AG09319 (cell line): ENCODE measurements around the gene SLC29A1.
"Not testable (repeated sequence)": the region's sequence is repeated elsewhere in the genome, so short reads cannot be mapped to it uniquely, and the experiment has no call there.

Source experiments
- DNase-seq: peaks from one replicate; pipeline ENCODE4 v3.0.0-alpha.2; 2010; ENCODE audit warnings: low read depth; ENCODE audit errors: extremely low read depth
- CTCF ChIP-seq: IDR thresholded peaks from 2 replicates; pipeline ENCODE4 v1.5.1; 2011; ENCODE audit warnings: low read depth, mild to moderate bottlenecking, inconsistent platforms, low read length, moderate library complexity

Gene SLC29A1

GRCh38 chr6:44186635-44187025 lies 36.8 kb upstream of the SLC29A1 start:
- no peak for TF ChIP-seq CTCF
- DNase-seq, result no peak

GRCh38 chr6:44188819-44189218 lies 34.6 kb upstream of the SLC29A1 start:
- DNase-seq, result no peak
- no peak for TF ChIP-seq CTCF

- no peak for TF ChIP-seq CTCF
- no peak for DNase-seq
Measured at GRCh38 chr6:44189257-44189656, 34.1 kb upstream of the SLC29A1 start.

- no peak for TF ChIP-seq CTCF
- DNase-seq, result no peak
Measured at GRCh38 chr6:44190715-44191114, 32.7 kb upstream of the SLC29A1 start.

- TF ChIP-seq CTCF, result no peak
Measured at GRCh38 chr6:44192428-44193041, 30.9 kb upstream of the SLC29A1 start.

GRCh38 chr6:44193307-44193910 lies 30.0 kb upstream of the SLC29A1 start:
- DNase-seq, result no peak
- TF ChIP-seq CTCF, result no peak

More at GRCh38 chr6:44192428-44193041, 30.9 kb upstream of the SLC29A1 start:
- DNase-seq, result no peak

GRCh38 chr6:44194326-44194725 lies 29.1 kb upstream of the SLC29A1 start:
- TF ChIP-seq CTCF, result no peak
- no peak for DNase-seq

- not testable (repeated sequence) for DNase-seq
Measured at GRCh38 chr6:44196351-44196750, 27.0 kb upstream of the SLC29A1 start.
